SHP77 treated with DMSO at 0.1 percent for 48 hours (cell line): ENCODE results near the gene GRK7.
"Not testable (repeated sequence)": the region's sequence is repeated elsewhere in the genome, so short reads cannot be mapped to it uniquely, and the experiment has no call there.

ENCODE experiments used
- DNase-seq: peaks from one replicate; lab custom pipeline; 2025; lab: John Stamatoyannopoulos, UW

Gene GRK7

DNA sequence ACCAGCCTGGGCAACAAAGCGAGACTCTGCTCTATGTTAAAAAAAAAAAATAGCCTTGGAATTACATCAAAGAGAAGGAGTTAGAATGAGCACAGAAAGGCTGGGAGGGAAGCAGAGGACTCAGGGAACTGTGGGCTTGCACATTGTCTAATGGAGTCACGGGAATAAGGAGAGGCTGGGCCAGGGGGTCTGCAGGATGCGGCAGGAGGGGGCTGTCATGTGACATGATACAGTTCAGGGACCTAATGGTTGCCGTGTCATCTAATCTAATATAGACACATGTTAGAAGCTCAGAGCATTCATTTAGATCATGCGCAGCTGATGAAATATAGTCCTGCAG, 32.5 kb downstream of the GRK7 start:
- no peak for DNase-seq

DNA sequence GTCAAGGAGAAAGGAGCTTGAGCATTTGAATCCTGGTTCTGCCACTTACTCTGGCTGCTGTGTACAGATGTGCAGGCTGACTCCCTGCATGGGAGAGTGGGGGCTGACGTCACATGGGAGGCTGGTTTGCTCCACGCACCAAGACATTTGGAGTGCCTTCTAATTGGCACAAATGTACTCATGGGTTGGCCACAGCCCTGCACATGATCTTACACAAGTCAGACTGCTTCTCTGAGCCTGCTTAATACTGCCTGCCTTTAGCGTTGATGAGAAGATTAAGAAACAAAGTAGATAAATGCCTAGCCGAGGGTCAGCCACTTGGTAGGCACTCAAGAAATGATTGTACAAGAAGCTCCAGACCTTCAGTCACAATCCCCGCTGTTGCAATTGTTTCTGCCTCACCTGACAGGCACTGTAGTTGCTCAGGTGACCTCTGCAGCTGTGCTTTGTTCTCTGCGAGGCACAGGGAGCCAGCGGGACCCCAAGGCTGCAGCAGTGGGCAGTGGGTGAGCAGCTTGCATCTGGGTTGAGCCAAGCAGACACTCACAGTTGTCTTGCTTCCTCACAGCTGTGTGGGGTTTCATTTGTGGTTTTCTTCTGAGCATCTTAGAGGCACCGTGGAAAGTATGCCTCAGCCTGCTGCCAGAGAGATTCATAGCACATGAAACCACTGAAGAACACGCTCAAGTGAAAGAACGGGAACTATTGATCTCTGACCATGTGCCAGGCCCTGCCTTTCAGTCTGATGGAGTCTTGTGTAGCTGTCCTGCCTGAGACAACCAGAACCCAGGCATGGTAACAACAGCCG, 33.1 kb downstream of the GRK7 start:
- no peak for DNase-seq

DNA sequence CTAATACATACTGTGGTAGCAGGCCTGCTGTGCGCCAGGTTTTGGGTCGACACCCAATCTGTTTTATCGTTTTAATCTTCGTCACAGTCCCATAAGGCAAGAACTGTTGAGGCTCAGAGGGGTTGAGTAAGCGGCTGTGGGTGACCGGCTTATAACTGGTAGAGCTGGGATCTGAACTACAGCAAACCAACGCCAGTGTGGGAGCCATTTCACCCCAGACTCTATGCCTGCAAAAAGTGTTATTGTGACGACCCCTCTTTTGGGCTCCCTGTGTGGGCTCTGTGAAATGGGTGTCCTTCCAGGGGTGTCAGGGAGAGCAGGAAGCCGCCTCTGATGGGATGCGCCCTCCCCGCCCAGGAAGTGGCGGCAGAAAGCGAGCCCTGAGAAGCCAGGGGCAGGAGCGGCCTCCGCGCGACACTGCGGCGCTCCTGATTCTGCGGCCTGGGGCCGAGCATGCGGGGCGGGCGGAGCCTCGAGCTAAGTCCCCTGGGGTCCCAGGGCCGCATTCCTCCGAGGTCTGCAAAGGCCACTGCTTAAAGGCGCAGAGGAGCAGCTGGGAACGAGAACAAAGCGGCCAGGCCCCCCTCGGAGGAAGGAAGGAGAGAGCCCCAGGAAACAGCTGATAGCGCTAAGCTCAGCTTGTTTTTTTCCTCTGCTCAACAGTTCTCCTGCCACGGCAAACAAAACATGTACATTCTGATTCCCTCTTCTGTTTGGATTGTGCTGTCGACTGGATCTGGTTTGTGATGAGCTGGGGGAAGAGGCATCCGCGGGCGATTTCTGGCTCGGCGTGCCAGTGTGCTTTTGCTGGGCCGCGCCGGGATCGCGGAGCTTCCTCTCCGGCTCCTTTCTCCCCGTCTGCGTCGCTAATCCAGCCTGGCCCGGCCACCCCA, 33.9 kb downstream of the GRK7 start:
- DNase-seq, result no peak

DNA sequence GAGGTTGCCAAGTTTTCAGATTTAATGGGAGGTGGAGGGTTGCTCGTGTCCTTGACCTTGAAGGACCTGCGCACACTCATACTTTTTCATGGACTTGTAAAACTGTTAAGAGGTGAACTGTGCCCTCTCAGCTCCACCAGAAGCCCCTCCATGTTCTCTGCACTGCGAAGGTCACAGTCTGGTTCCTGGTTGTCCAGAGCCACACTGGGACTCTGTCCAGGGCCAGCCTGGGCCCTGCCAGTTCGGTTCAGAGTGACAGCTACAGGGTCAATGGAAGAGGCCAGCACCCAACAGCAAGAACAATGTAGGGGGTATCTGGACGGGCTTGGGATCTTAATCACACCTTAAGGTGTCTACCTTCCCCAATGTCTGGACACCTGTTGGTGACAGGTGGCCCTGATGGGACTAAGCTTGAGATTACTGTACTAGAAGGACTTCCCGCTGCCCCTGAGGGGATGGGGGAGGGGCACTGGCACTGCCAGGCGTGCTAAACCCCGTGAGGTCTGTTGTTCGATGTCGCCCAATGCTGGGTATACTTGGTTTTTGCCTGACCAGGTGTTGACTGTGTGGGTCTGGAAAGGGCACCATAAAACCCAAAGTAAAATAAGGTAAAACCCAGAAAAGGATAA, 34.7 kb downstream of the GRK7 start:
- no peak for DNase-seq

DNA sequence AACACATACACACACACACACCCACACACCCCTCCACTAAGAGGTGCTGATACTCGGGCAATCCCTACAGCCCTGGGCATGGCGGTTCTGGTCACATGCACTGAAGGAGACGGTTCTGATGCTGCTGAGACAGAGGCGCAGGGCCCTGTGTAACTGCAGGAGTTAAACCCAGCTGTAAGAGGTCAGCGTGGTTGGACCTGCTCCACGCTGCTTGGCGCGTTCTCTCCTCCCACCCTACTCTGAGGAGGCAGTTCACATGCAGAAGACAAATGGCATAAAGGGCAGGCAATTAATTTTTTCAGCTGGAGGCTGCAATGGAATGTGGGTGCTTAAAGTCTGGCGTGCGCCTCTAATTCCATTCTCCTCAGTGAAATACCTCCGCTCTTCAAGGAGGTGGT, 35.2 kb downstream of the GRK7 start:
- no peak for DNase-seq

DNA sequence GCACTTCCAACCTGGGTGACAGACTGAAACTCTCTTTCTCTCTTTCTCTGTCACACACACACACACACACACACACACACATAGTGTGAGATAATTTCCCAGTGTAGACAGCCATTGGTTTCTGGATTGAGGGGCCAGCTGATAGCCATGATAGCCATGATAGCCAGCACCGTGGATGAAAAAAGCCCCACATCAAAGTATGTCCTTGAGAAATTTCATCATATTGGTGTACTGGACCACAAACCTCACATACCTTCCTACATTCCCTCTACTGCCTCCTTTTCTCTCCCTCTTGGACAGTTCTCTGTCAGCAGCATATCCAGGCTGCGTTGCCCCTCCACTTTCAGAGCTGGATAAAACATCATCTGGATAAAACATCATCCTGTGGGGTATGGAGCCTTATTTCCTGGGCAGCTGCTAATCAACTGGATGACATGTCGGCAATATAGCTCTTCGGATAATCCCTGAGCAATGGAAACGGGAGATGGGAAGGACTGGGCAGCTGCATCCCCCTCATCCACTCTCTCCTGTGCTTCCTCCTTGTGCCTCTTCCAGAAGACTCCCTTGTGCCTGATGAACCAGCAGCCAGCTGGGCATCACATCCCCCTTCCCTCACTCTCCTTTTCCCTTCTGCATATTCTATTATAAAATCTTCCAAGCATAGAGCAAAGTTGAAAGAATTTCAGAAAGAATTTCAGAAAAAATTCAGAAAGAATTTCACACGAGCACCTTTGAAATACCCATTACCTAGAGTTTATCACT, 39.3 kb downstream of the GRK7 start:
- no peak for DNase-seq

DNA sequence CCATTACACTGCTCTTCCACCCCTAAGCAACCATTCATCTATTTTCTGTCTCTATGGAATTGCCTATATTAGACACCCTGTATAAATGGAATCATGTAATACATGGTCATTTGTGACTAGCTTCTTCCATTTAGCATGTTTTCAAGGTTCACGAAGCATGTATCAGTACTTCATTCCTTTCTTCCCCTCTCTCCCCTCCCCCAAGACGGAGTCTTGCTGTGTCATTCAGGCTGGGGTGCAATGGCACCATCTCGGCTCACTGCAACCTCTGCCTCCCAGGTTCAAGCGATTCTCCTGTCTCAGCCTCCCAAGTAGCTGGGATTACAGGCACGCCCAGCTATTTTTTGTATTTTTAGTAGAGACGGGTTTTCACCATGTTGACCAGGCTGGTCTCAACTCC, 40.3 kb downstream of the GRK7 start:
- DNase-seq, result not testable (repeated sequence)

DNA sequence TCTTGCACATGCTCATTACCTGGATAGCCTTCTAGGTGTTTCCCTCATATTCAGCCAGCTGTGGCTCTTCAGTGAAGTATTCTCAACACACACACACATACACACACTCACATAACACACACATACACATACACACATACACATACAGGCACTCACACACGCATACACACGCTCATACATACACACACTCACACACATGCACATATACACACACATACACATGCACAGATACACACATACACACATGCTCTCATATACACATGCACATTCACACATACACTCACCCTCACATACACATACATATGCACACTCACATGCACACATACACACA, 41.2 kb downstream of the GRK7 start:
- DNase-seq, result no peak

DNA sequence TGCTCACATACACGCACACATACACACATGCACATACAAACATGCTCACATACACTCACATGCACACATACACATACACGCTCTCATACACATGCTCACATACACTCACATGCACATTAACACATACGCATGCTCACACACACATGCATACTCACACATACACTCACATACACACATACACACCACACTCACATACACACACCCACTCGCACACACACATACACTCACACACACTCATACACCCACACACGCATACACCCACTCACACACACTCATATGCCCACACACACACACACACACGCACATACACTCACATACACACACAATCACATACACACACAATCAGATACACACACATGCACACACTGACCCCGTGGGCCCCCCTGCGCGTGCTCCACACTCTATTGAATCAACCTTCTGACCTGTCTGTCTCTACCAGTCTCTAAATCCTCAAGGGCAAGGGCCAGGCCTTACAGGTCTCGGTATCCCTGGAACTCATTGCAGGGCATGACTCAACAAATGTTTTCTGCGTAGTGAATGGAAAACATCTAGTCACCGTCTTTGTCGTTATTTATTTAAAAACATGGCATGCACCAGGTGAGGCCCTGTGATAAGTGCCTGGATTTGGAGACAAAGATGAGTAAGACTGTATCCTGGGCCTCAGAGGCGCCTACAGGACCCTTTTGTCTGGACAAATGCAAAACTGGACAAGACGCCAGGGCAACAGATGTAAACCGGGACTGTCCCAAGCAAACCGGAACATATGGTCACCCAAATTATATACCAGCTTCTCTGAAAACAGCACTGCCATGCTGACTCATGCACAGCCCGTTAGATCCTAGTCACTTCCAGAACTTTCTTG, 41.8 kb downstream of the GRK7 start:
- no peak for DNase-seq

DNA sequence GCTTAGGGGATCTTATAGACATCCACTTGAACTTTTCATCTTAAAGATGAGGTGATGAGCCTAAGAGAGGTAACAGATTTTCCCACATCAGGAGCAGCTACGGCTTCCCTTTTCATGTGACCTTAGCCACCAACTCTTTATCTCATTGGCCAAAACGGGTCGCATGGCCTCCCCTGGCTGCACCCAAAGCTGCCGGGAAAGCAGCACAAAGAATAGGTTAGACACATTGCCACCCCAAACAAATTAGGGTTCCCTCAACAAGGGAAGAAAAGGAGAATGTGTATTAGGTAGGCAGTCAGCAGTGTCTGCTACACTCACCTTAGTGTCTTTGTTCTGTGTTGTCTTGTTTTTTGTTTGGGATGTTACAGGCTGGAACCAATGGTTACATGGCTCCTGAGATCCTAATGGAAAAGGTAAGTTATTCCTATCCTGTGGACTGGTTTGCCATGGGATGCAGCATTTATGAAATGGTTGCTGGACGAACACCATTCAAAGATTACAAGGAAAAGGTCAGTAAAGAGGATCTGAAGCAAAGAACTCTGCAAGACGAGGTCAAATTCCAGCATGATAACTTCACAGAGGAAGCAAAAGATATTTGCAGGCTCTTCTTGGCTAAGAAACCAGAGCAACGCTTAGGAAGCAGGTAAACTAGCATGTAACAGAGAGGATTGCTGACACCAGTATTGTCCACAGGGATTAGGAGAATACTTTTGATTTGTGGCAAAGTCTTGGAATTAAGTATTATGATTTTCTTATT, 44.2 kb downstream of the GRK7 start:
- DNase-seq, result no peak

DNA sequence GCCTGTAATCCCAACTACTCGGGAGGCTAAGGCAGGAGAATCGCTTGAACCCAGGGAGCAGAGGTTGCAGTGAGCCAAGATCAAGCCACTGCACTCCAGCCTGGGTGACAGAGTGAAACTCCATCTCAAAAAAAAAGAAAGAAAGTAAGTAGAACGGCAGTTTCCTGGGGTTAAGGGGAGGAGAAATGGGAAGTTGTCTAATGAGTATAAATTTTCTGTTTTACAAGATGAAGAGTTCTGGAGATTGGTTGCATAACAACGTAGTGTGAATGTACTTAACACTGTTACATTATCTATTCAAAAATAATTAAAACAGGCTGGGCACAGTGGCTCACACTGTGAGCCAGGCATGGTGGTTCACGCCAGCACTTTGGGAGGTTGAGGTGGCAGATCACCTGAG, 45.4 kb downstream of the GRK7 start:
- no peak for DNase-seq

DNA sequence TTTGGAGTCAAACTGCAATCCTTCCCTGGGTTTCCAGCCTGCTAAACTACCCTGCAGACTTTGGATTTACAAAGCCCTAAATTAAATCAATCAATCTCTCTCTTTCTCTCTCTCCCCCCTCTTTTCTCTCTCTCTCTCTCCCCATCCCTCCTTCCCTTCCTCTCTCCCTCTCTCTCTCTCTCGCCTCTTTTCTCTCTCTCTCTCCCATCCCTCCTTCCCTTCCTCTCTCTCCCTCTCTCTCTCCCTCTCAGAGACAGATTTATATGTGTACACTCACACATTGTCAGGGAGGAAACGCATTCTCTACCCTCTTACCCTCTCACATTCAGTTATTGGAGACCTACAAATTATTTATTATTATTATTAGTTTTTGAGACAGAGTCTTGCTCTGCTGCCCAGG, 47.0 kb downstream of the GRK7 start:
- DNase-seq, result no peak

DNA sequence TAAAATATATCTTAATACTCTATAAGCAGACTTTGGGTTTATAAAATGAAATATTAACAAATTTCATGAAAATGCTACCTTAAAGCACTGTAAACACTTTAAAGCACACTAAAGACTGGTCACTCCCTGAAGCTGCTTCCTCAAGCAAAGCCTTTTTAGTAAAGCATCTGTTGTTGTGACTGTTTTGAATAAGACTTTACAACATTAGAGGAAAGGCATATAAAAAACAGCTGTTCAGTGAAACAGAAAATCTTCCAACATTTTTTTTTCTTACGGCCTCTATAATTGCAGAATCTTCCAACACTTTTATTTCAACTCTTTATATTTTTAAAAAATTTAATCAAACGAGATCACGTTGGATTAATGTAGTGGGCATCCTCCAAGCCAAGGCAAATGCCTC, 48.1 kb downstream of the GRK7 start:
- DNase-seq, result no peak

DNA sequence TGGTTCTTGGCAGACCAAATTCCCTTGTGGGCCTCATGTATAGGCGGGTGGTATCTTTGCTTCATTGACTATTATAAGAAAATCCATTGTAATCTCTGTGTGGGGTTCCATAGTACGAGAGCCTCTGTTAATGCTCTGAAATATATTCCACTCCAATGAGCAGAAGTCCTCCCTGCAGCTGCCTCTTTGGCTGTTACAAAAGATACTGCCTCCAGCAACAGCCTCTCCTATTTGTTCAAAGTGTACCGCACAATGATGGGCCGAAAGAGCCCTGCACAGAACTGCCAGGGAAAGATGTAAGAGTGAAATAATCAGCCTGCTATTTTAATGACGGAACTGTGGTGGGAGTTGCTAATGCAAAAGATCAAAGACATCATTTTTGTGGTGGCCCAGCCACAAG, 48.9 kb downstream of the GRK7 start:
- DNase-seq, result no peak

DNA sequence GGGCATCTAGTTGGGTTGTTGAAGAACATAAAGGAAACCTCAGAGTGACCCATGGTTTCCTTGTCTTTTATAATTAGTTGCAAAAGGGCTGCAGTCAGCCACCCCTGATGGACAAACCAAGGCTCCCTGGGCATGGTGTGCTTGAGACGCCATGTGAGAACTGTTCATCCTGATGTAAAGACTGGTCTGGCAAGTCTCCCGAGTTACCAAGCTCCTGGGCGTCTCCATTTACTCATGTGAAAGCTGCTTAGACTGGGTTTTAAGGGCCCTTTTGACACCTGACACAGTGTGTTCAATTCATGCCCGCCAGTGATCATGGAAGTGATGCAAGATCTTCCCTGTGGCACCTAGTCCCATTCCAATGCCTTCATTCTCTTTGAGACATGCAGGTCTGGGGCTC, 49.4 kb downstream of the GRK7 start:
- DNase-seq, result no peak
